KOPT-K1 (cell line): Measurements from ENCODE around the gene CDK19.
"Not testable (repeated sequence)": the region's sequence is repeated elsewhere in the genome, so short reads cannot be mapped to it uniquely, and the experiment has no call there.

Source experiments
- H3K27ac ChIP-seq: fragments of 200-600 bp; sonication (generic); 2 replicates; pipeline ENCODE4 v1.5.1; 2016; ENCODE audit warnings: antibody characterized with exemption, mild to moderate bottlenecking, low read depth, low read length; ENCODE audit not compliant: poor library complexity, severe bottlenecking
- H3K36me3 ChIP-seq: fragments of 200-600 bp; sonication (generic); 2 replicates; pipeline ENCODE4 v1.5.1; 2017; ENCODE audit warnings: antibody characterized with exemption, mild to moderate bottlenecking, low read length, moderate library complexity; ENCODE audit not compliant: insufficient read depth
- H3K9me3 ChIP-seq: fragments of 200-600 bp; sonication (generic); 2 replicates; pipeline ENCODE4 v1.5.1; 2017; ENCODE audit warnings: antibody characterized with exemption, low read length, mild to moderate bottlenecking; ENCODE audit not compliant: insufficient read depth, poor library complexity, severe bottlenecking

Gene CDK19

GRCh38 chr6:110606151-110606550 lies 209.1 kb downstream of the CDK19 start:
- Histone ChIP-seq H3K9me3 (no peaks in the 10 kb centered on the region), H3K36me3 (no peaks in the 10 kb centered on the region), H3K27ac (no peak overlapping the region)

- H3K9me3 ChIP-seq, H3K36me3 ChIP-seq, H3K27ac ChIP-seq: not testable (repeated sequence)
Observed at GRCh38 chr6:110600640-110601039, 214.6 kb downstream of the CDK19 start.

- Histone ChIP-seq H3K27ac (no peak overlapping the region), H3K36me3 (no peaks in the 10 kb centered on the region), H3K9me3 (peaks cover 20% of the 10 kb centered on the region)
Observed at GRCh38 chr6:110597761-110598160, 217.5 kb downstream of the CDK19 start.

GRCh38 chr6:110596354-110596753 lies 218.9 kb downstream of the CDK19 start:
- H3K36me3 ChIP-seq = no peaks in the 10 kb centered on the region
- H3K9me3 ChIP-seq = peaks cover 20% of the 10 kb centered on the region
- H3K27ac ChIP-seq = no peak overlapping the region

- Histone ChIP-seq H3K9me3 (peaks cover 20% of the 10 kb centered on the region), H3K27ac (no peak overlapping the region), H3K36me3 (no peaks in the 10 kb centered on the region)
Observed at GRCh38 chr6:110595112-110595511, 220.2 kb downstream of the CDK19 start.

GRCh38 chr6:110593637-110594036 lies 221.6 kb downstream of the CDK19 start:
- Histone ChIP-seq H3K27ac (no peak overlapping the region), H3K36me3 (no peaks in the 10 kb centered on the region), H3K9me3 (peaks cover 20% of the 10 kb centered on the region)

- H3K27ac ChIP-seq = no peak overlapping the region
- H3K9me3 ChIP-seq = peaks cover 20% of the 10 kb centered on the region
- no peaks in the 10 kb centered on the region for H3K36me3 ChIP-seq
Observed at GRCh38 chr6:110592765-110593164, 222.5 kb downstream of the CDK19 start.

- H3K36me3 ChIP-seq = no peaks in the 10 kb centered on the region
- no peak overlapping the region for H3K27ac ChIP-seq
- peaks cover 20% of the 10 kb centered on the region for H3K9me3 ChIP-seq
Observed at GRCh38 chr6:110590821-110591351, 224.4 kb downstream of the CDK19 start.

- Histone ChIP-seq H3K27ac (no peak overlapping the region), H3K36me3 (no peaks in the 10 kb centered on the region), H3K9me3 (peaks cover 17% of the 10 kb centered on the region)
Observed at GRCh38 chr6:110589865-110590513, 225.3 kb downstream of the CDK19 start.

GRCh38 chr6:110587328-110587727 lies 227.9 kb downstream of the CDK19 start:
- no peaks in the 10 kb centered on the region for H3K36me3 ChIP-seq
- H3K9me3 ChIP-seq = no peaks in the 10 kb centered on the region
- no peak overlapping the region for H3K27ac ChIP-seq

GRCh38 chr6:110581679-110582078 lies 233.6 kb downstream of the CDK19 start:
- H3K27ac ChIP-seq = no peak overlapping the region
- no peaks in the 10 kb centered on the region for H3K9me3 ChIP-seq

GRCh38 chr6:110577596-110578167 lies 237.6 kb downstream of the CDK19 start:
- not testable (repeated sequence) for H3K9me3 ChIP-seq, H3K36me3 ChIP-seq, H3K27ac ChIP-seq

More at GRCh38 chr6:110581679-110582078, 233.6 kb downstream of the CDK19 start:
- no peaks in the 10 kb centered on the region for H3K36me3 ChIP-seq

GRCh38 chr6:110575925-110576463 lies 239.3 kb downstream of the CDK19 start:
- Histone ChIP-seq H3K27ac (no peak overlapping the region), H3K9me3 (no peaks in the 10 kb centered on the region), H3K36me3 (no peaks in the 10 kb centered on the region)

GRCh38 chr6:110574817-110575216 lies 240.5 kb downstream of the CDK19 start:
- no peaks in the 10 kb centered on the region for H3K36me3 ChIP-seq
- no peaks in the 10 kb centered on the region for H3K9me3 ChIP-seq
- H3K27ac ChIP-seq = no peak overlapping the region

GRCh38 chr6:110573537-110573936 lies 241.7 kb downstream of the CDK19 start:
- no peak overlapping the region for H3K27ac ChIP-seq

GRCh38 chr6:110573136-110573535 lies 242.1 kb downstream of the CDK19 start:
- no peaks in the 10 kb centered on the region for H3K9me3 ChIP-seq
- H3K36me3 ChIP-seq = no peaks in the 10 kb centered on the region
- no peak overlapping the region for H3K27ac ChIP-seq

More at GRCh38 chr6:110573537-110573936, 241.7 kb downstream of the CDK19 start:
- H3K9me3 ChIP-seq = no peaks in the 10 kb centered on the region
- no peaks in the 10 kb centered on the region for H3K36me3 ChIP-seq
